GM23338 (cell line): ENCODE data around the gene TRMT10B. TPM values are rescaled to one million over a fixed set of nuclear protein-coding genes. Genes with fewer than 3 reads are reported as not detected.

ENCODE experiments used
- ATAC-seq: fragments of 200-7000 bp; cut with Tn5 transposase; 3 replicates; pipeline ENCODE4 v1.9.1; 2020
- DNase-seq: peaks from one replicate; pipeline ENCODE4 v3.0.0-alpha.2; 2015; ENCODE audit warnings: low spot score
- H2AFZ ChIP-seq: fragments of 200-600 bp; sonication (generic); 2 replicates; pipeline ENCODE4 v1.8.0; 2016; ENCODE audit warnings: antibody characterized with exemption, mild to moderate bottlenecking, moderate library complexity
- H3F3A ChIP-seq: fragments of 200-600 bp; sonication (generic); replicated peaks from 2 replicates; pipeline ENCODE4 v1.8.0; 2017; ENCODE audit warnings: antibody characterized with exemption, mixed run types, low read depth
- H3K27ac ChIP-seq: fragments of 200-600 bp; sonication (generic); 2 replicates; pipeline ENCODE4 v1.6.1; 2016; ENCODE audit warnings: low read depth
- H3K27me3 ChIP-seq: fragments of 200-600 bp; sonication (generic); 2 replicates; pipeline ENCODE4 v1.8.0; 2016; ENCODE audit warnings: mild to moderate bottlenecking, mixed run types, moderate library complexity; ENCODE audit not compliant: insufficient read depth
- H3K36me3 ChIP-seq: fragments of 200-600 bp; sonication (generic); 2 replicates; pipeline ENCODE4 v1.8.0; 2016; ENCODE audit warnings: mild to moderate bottlenecking; ENCODE audit not compliant: insufficient read depth
- H3K4me1 ChIP-seq: fragments of 200-600 bp; sonication (generic); 2 replicates; pipeline ENCODE4 v1.8.0; 2016; ENCODE audit warnings: mild to moderate bottlenecking, moderate library complexity; ENCODE audit not compliant: insufficient read depth
- H3K4me2 ChIP-seq: fragments of 200-600 bp; sonication (generic); 2 replicates; pipeline ENCODE4 v1.7.1; 2017; ENCODE audit warnings: mixed run types
- H3K4me3 ChIP-seq: fragments of 200-600 bp; sonication (generic); 2 replicates; pipeline ENCODE4 v1.6.1; 2016; ENCODE audit warnings: mixed run types
- H3K79me2 ChIP-seq: fragments of 200-600 bp; sonication (generic); replicated peaks from 2 replicates; pipeline ENCODE4 v1.8.0; 2017; ENCODE audit warnings: mild to moderate bottlenecking; ENCODE audit not compliant: insufficient read depth
- H3K9me2 ChIP-seq: fragments of 200-600 bp; sonication (generic); 2 replicates; pipeline ENCODE4 v1.8.0; 2017; ENCODE audit not compliant: insufficient read depth
- H4K20me1 ChIP-seq: fragments of 200-600 bp; sonication (generic); replicated peaks from 2 replicates; pipeline ENCODE4 v1.8.0; 2017; ENCODE audit warnings: mild to moderate bottlenecking; ENCODE audit not compliant: insufficient read depth
- H3K27ac Mint-ChIP-seq: 2 replicates; pipeline ENCODE4 v1.8.0; 2020; ENCODE audit warnings: inconsistent platforms, mild to moderate bottlenecking, moderate library complexity, mixed read lengths
- H3K27me3 Mint-ChIP-seq: 3 replicates; pipeline ENCODE4 v1.8.0; 2022; ENCODE audit warnings: low read depth, mild to moderate bottlenecking, moderate library complexity, mixed read lengths, inconsistent platforms; ENCODE audit not compliant: insufficient read depth, poor library complexity
- H3K36me3 Mint-ChIP-seq: 3 replicates; pipeline ENCODE4 v1.8.0; 2021; ENCODE audit warnings: low read depth, mild to moderate bottlenecking, inconsistent platforms, moderate library complexity, mixed read lengths
- H3K4me1 Mint-ChIP-seq: 3 replicates; pipeline ENCODE4 v1.8.0; 2020; ENCODE audit warnings: mild to moderate bottlenecking, inconsistent platforms, mixed read lengths
- H3K4me3 Mint-ChIP-seq: 3 replicates; pipeline ENCODE4 v1.8.0; 2021; ENCODE audit warnings: moderate library complexity, mild to moderate bottlenecking, inconsistent platforms, mixed read lengths
- H3K9me3 Mint-ChIP-seq: 3 replicates; pipeline ENCODE4 v1.8.0; 2020; ENCODE audit warnings: moderate library complexity, mild to moderate bottlenecking, inconsistent platforms, mixed read lengths
- ETS1 ChIP-seq: IDR thresholded peaks from 2 replicates; pipeline ENCODE4 v1.6.1; 2016; ENCODE audit warnings: antibody characterized with exemption
- EZH2 ChIP-seq: fragments of 200-600 bp; sonication (generic); IDR thresholded peaks from one replicate; pipeline ENCODE4 v1.8.0; 2017; ENCODE audit warnings: antibody characterized with exemption, mild to moderate bottlenecking, low read depth; ENCODE audit not compliant: unreplicated experiment
- JUNB ChIP-seq: IDR thresholded peaks from one replicate; pipeline ENCODE4 v1.6.1; 2016; ENCODE audit warnings: antibody characterized with exemption; ENCODE audit not compliant: unreplicated experiment
- POLR2AphosphoS5 ChIP-seq: IDR thresholded peaks from 2 replicates; pipeline ENCODE4 v1.6.1; 2016; ENCODE audit warnings: antibody characterized with exemption, low read depth
- STAT1 ChIP-seq: IDR thresholded peaks from one replicate; pipeline ENCODE4 v1.6.1; 2016; ENCODE audit warnings: antibody characterized with exemption; ENCODE audit not compliant: unreplicated experiment
- ZNF114 ChIP-seq: fragments of 250-450 bp; sonication (Bioruptor Pico); IDR thresholded peaks from 2 replicates; pipeline ENCODE4 v1.5.0; 2020; ENCODE audit warnings: mild to moderate bottlenecking, moderate library complexity
- polyA plus RNA-seq: library from polyadenylated mRNA; unstranded; fragments of >200 nt; fragmentation: Nextera tagmentation; extraction: Ambion mirVana; gene quantifications from 2 replicates; pipeline ENCODE4 v1.2.1, GENCODE V29; 2016
- total RNA-seq: library from RNA; depleted of rRNA; stranded (reverse); fragments of >200 nt; shearing (Covaris generic); gene quantifications from 2 replicates; pipeline ENCODE4 v1.2.3, GENCODE V29; 2014
- TF ChIP-seq, protein P1 (sequence below), 2 experiments: fragments of 200-600 bp in 1 of 2; sonication (generic) in 1 of 2; conservative IDR thresholded peaks; 2 replicates each; pipeline versions ENCODE4 v1.5.1 to v1.6.1; 2016 to 2017; ENCODE audit warnings: antibody characterized with exemption in 2 of 2, low read depth in 2 of 2, mild to moderate bottlenecking in 2 of 2, moderate library complexity in 1 of 2
- TF ChIP-seq, protein P2 (sequence below): fragments of 250-450 bp; sonication (Bioruptor Pico); IDR thresholded peaks from 2 replicates; pipeline ENCODE4 v1.5.0; 2020; ENCODE audit warnings: mild to moderate bottlenecking, moderate library complexity

TRMT10B gene
- total and polyA plus RNA-seq, 2 experiments from 2014 or later = 3.1 to 10.8 TPM

- Histone ChIP-seq H3K27me3 (no peaks in the 10 kb centered on the region), H3K9me2 (no peaks in the 10 kb centered on the region), H3K36me3 (no peaks in the 10 kb centered on the region), H3K4me3 (no peak overlapping the region), H3F3A (no peaks in the 10 kb centered on the region), H3K79me2 (no peaks in the 10 kb centered on the region), H3K27ac (no peak overlapping the region), H3K4me1 (no peaks in the 10 kb centered on the region), H2AFZ (no peak overlapping the region), H3K4me2 (no peak overlapping the region), H4K20me1 (no peaks in the 10 kb centered on the region)
- Mint-ChIP-seq H3K36me3 (no peaks in the 10 kb centered on the region), H3K4me3 (no peak overlapping the region), H3K9me3 (no peaks in the 10 kb centered on the region), H3K4me1 (no peaks in the 10 kb centered on the region), H3K27ac (no peak overlapping the region), H3K27me3 (peaks cover 4% of the 10 kb centered on the region)
- ATAC-seq (no peak), DNase-seq (no peak)
- TF ChIP-seq ETS1 (no peak), POLR2AphosphoS5 (no peak), ZNF114 (no peak), EZH2 (no peak), JUNB (no peak), STAT1 (no peak)
- TF ChIP-seq, protein P1, sequence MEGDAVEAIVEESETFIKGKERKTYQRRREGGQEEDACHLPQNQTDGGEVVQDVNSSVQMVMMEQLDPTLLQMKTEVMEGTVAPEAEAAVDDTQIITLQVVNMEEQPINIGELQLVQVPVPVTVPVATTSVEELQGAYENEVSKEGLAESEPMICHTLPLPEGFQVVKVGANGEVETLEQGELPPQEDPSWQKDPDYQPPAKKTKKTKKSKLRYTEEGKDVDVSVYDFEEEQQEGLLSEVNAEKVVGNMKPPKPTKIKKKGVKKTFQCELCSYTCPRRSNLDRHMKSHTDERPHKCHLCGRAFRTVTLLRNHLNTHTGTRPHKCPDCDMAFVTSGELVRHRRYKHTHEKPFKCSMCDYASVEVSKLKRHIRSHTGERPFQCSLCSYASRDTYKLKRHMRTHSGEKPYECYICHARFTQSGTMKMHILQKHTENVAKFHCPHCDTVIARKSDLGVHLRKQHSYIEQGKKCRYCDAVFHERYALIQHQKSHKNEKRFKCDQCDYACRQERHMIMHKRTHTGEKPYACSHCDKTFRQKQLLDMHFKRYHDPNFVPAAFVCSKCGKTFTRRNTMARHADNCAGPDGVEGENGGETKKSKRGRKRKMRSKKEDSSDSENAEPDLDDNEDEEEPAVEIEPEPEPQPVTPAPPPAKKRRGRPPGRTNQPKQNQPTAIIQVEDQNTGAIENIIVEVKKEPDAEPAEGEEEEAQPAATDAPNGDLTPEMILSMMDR (conservative IDR thresholded peaks at IDR 0.05; ENCODE audit: low read depth in 2 of 2) = no peak
- TF ChIP-seq, protein P2, sequence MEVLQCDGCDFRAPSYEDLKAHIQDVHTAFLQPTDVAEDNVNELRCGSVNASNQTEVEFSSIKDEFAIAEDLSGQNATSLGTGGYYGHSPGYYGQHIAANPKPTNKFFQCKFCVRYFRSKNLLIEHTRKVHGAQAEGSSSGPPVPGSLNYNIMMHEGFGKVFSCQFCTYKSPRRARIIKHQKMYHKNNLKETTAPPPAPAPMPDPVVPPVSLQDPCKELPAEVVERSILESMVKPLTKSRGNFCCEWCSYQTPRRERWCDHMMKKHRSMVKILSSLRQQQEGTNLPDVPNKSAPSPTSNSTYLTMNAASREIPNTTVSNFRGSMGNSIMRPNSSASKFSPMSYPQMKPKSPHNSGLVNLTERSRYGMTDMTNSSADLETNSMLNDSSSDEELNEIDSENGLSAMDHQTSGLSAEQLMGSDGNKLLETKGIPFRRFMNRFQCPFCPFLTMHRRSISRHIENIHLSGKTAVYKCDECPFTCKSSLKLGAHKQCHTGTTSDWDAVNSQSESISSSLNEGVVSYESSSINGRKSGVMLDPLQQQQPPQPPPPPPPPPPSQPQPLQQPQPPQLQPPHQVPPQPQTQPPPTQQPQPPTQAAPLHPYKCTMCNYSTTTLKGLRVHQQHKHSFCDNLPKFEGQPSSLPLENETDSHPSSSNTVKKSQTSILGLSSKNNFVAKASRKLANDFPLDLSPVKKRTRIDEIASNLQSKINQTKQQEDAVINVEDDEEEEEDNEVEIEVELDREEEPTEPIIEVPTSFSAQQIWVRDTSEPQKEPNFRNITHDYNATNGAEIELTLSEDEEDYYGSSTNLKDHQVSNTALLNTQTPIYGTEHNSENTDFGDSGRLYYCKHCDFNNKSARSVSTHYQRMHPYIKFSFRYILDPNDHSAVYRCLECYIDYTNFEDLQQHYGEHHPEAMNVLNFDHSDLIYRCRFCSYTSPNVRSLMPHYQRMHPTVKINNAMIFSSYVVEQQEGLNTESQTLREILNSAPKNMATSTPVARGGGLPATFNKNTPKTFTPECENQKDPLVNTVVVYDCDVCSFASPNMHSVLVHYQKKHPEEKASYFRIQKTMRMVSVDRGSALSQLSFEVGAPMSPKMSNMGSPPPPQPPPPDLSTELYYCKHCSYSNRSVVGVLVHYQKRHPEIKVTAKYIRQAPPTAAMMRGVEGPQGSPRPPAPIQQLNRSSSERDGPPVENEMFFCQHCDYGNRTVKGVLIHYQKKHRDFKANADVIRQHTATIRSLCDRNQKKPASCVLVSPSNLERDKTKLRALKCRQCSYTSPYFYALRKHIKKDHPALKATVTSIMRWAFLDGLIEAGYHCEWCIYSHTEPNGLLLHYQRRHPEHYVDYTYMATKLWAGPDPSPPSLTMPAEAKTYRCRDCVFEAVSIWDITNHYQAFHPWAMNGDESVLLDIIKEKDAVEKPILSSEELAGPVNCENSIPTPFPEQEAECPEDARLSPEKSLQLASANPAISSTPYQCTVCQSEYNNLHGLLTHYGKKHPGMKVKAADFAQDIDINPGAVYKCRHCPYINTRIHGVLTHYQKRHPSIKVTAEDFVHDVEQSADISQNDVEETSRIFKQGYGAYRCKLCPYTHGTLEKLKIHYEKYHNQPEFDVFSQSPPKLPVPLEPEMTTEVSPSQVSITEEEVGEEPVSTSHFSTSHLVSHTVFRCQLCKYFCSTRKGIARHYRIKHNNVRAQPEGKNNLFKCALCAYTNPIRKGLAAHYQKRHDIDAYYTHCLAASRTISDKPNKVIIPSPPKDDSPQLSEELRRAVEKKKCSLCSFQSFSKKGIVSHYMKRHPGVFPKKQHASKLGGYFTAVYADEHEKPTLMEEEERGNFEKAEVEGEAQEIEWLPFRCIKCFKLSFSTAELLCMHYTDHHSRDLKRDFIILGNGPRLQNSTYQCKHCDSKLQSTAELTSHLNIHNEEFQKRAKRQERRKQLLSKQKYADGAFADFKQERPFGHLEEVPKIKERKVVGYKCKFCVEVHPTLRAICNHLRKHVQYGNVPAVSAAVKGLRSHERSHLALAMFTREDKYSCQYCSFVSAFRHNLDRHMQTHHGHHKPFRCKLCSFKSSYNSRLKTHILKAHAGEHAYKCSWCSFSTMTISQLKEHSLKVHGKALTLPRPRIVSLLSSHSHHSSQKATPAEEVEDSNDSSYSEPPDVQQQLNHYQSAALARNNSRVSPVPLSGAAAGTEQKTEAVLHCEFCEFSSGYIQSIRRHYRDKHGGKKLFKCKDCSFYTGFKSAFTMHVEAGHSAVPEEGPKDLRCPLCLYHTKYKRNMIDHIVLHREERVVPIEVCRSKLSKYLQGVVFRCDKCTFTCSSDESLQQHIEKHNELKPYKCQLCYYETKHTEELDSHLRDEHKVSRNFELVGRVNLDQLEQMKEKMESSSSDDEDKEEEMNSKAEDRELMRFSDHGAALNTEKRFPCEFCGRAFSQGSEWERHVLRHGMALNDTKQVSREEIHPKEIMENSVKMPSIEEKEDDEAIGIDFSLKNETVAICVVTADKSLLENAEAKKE (CRISPR knock-in tag) = no peak
Measured at GRCh38 chr9:37715260-37715659, 38.3 kb upstream of the TRMT10B start.
